Testis (tissue), 3 donors: ENCODE results near the gene RNF38. TPM values are rescaled to one million over a fixed set of nuclear protein-coding genes. Genes with fewer than 3 reads are reported as not detected.
"Not testable (repeated sequence)": the region's sequence is repeated elsewhere in the genome, so short reads cannot be mapped to it uniquely, and the experiment has no call there.

Source experiments
- DNase-seq: peaks from one replicate; pipeline ENCODE4 v3.0.0-alpha.2; 2019
- H3K27ac ChIP-seq, 2 donors: fragments of 200-600 bp; sonication (generic); one replicate each; pipeline ENCODE4 v1.5.1; 2019
- H3K27me3 ChIP-seq: fragments of 200-600 bp; sonication (generic); one replicate; pipeline ENCODE4 v1.5.1; 2019
- H3K36me3 ChIP-seq: fragments of 200-600 bp; sonication (generic); one replicate; pipeline ENCODE4 v1.5.1; 2017; ENCODE audit warnings: low read depth; ENCODE audit errors: missing control alignments
- H3K4me1 ChIP-seq: fragments of 200-600 bp; sonication (generic); one replicate; pipeline ENCODE4 v1.5.1; 2019
- H3K4me3 ChIP-seq, 2 donors: fragments of 200-600 bp; sonication (generic); one replicate each; pipeline ENCODE4 v1.5.1; 2017 to 2019
- H3K9me3 ChIP-seq: fragments of 200-600 bp; sonication (generic); one replicate; pipeline ENCODE4 v1.5.1; 2017
- POLR2A ChIP-seq: fragments of 450-650 bp; IDR thresholded peaks from one replicate; pipeline ENCODE4 v1.6.1; 2017; ENCODE audit warnings: antibody characterized with exemption, mild to moderate bottlenecking, moderate library complexity
- WGBS, 2 donors: methylation state at CpG; one replicate each; pipeline ENCODE4 v1.1.5; 2018; 5-methylcytosine and 5-hydroxymethylcytosine counted together
- intact Hi-C: fragments of 100-400 bp; cut with DNase I; formaldehyde crosslinking; loops from one replicate; pipeline ENCODE4 v1.15.1; 2023; ENCODE audit warnings: low total_unique reads
- polyA plus RNA-seq: library from polyadenylated mRNA; stranded (reverse); fragments of 350-450 nt; fragmentation: Illumina TruSeq; extraction: RNeasy Lipid Tissue Mini Kit (QIAGEN cat#74804); gene quantifications from one replicate; pipeline ENCODE4 v1.2.3, GENCODE V29; 2014; ENCODE audit warnings: low read depth, low replicate concordance; ENCODE audit not compliant: insufficient read depth
- total RNA-seq, 2 donors: library from RNA; depleted of rRNA; stranded (reverse); fragments of >200 nt; gene quantifications; one replicate each; pipeline ENCODE4 v1.2.3, GENCODE V29; 2016
- TF ChIP-seq, protein P1 (sequence below), 3 experiments: fragments of 450-650 bp in 2 of 3; fragments of 200-600 bp in 1 of 3; sonication (generic) in 1 of 3; IDR thresholded peaks; one replicate each; pipeline ENCODE4 v1.5.1; 2016 to 2019; ENCODE audit warnings: antibody characterized with exemption in 3 of 3, mild to moderate bottlenecking in 2 of 3, moderate library complexity in 1 of 3

RNF38 gene
- total and polyA plus RNA-seq, 3 donors from 2014 or later, result 116 to 197 (median 117) TPM

DNA sequence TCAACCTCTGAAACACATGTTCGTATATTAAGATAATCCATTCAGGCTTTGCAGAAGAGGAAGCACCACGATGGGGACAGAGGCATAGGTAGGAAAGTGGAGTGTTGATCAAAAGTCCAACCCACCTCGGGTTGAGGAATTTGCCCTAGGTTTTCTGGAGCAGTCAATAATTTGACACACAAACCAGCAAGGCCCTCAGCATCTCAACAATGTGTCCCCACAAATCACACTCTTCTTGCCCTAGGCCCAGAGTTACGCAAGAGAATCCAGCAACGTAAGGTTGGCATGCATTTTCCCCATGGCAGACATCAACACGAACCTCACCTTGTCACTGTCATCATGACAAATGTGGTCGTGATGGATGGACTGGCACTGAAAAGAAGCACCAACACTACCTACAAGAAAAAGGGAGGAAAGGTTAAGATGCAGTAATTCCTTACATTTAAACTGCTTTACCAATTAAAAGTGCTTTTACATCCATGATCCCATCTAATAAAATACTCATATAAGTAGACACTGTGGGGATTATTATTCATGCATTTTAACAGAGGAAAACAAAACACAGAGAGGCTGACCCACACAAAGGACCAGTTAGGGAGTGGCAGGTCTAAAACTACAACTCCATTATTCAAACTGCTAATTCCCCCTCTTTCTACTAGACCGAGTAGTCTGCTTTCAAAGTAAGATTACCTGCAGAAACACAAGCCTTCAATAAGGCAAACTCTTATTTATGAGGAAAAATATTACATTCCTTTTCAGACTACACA, 24.4 kb upstream of the RNF38 start:
- Histone ChIP-seq H3K4me3 (no peak overlapping the region), H3K4me1 (no peaks in the 10 kb centered on the region), H3K27ac (no peak overlapping the region), H3K27me3 (no peaks in the 10 kb centered on the region), H3K9me3 (no peaks in the 10 kb centered on the region), H3K36me3 (no peaks in the 10 kb centered on the region)
- 81 to 91% methylated on average over 8 of the region's 8 CpGs for WGBS, 2 donors
- no peak for DNase-seq
- intact Hi-C loops, result no loop called here
- TF ChIP-seq, protein P1, sequence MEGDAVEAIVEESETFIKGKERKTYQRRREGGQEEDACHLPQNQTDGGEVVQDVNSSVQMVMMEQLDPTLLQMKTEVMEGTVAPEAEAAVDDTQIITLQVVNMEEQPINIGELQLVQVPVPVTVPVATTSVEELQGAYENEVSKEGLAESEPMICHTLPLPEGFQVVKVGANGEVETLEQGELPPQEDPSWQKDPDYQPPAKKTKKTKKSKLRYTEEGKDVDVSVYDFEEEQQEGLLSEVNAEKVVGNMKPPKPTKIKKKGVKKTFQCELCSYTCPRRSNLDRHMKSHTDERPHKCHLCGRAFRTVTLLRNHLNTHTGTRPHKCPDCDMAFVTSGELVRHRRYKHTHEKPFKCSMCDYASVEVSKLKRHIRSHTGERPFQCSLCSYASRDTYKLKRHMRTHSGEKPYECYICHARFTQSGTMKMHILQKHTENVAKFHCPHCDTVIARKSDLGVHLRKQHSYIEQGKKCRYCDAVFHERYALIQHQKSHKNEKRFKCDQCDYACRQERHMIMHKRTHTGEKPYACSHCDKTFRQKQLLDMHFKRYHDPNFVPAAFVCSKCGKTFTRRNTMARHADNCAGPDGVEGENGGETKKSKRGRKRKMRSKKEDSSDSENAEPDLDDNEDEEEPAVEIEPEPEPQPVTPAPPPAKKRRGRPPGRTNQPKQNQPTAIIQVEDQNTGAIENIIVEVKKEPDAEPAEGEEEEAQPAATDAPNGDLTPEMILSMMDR (IDR thresholded peaks at IDR 0.05), result no peak
- TF ChIP-seq POLR2A, result no peak

DNA sequence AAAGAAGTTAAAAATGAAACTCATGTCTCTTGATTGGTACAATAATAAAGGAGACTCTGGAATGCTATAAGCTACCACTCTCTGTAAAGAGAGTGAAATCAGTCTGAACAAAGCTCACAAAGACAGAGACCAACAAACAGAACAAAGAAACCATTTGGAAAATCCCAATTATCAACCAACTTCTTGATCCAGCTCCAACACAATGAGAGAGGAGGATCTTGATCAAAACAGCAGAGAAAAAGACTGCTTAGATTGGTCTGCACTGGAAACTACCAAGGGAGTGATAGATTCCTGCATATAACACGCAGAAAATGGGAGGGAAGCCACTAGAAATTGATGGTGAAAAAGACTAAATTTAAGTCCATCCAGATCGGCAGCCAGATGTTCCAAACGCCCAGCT, 23.1 kb upstream of the RNF38 start:
- intact Hi-C loops, result no loop called here
- Histone ChIP-seq H3K9me3 (no peaks in the 10 kb centered on the region), H3K27me3 (no peaks in the 10 kb centered on the region), H3K4me1 (no peaks in the 10 kb centered on the region), H3K27ac (no peak overlapping the region), H3K4me3 (no peak overlapping the region), H3K36me3 (no peaks in the 10 kb centered on the region)
- no peak for TF ChIP-seq POLR2A
- TF ChIP-seq, protein P1 (IDR thresholded peaks at IDR 0.05), result no peak
- DNase-seq, result no peak
- 48 to 67% methylated on average over 3 of the region's 3 CpGs for WGBS, 2 donors

DNA sequence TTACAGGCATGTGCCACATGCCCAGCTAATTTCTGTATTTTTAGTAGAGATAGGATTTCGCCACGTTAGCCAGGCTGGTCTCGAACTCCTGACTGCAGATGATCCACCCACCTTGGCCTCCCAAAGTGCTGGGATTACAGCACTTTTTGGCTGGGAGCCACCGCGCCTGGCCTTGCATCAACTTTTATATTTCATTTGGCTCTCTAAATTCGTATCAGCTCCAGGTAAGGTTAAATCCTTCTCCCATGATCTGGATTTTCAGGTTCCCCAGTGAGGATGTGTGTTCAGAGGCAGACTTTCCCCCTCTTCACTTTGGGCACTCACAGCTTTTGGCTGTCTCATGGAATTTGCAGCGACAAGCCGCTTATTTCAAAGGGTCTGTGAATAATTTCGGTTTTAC, 16.8 kb upstream of the RNF38 start:
- no peaks in the 10 kb centered on the region for H3K36me3 ChIP-seq
- H3K27me3 ChIP-seq, result no peaks in the 10 kb centered on the region
- TF ChIP-seq, protein P1 (IDR thresholded peaks at IDR 0.05), result no peak
- TF ChIP-seq POLR2A, result no peak
- no peaks in the 10 kb centered on the region for H3K4me1 ChIP-seq
- H3K9me3 ChIP-seq, result no peaks in the 10 kb centered on the region
- no peak overlapping the region for H3K27ac ChIP-seq
- H3K4me3 ChIP-seq, result no peak overlapping the region
- intact Hi-C loops, result loop anchor here (5.0 kb wide), 1 partner anchor 295 kb away; no protein-coding TSS in a partner anchor
- 85 to 90% methylated on average over 9 of the region's 9 CpGs for WGBS, 2 donors
- DNase-seq, result no peak

DNA sequence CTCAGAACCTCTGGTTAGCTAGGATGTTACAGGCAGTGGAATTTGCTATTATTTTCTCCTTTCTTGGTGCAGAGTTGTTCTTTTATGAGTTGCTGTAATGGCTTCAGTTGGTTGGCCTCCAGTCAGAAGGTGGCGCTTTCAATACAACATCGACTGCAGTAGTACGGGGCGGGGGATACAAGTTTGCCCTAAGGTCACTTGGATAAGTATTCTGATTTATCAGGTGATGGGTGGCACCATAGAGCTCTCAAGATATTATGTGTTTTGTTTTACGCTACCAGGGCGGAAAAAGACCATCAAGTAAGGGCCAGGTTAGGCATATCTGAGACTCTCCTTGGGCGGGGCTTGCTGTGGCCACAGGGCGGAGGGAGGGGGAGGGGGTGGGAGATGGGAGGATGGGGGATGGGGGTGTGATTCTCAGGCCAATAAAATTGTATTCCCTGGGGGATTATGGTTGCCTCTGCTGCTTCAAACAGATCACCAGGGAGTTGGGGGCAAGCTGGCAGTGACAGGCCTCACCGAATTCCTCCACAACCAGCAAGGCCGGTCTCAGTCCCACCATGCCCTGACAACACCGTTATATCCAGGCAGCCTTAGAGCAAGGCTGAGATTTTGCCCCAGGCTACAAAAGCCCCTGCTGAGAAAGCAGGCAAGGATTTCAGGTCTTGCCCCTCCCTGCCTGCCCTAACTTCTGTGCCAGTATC, 15.9 kb upstream of the RNF38 start:
- Histone ChIP-seq H3K27me3 (no peaks in the 10 kb centered on the region), H3K9me3 (no peaks in the 10 kb centered on the region), H3K27ac (no peak overlapping the region), H3K4me1 (no peaks in the 10 kb centered on the region), H3K36me3 (no peaks in the 10 kb centered on the region), H3K4me3 (no peak overlapping the region)
- TF ChIP-seq, protein P1 (IDR thresholded peaks at IDR 0.05), result no peak
- no peak for TF ChIP-seq POLR2A
- no peak for DNase-seq
- 90 to 93% methylated on average over 11 of the region's 11 CpGs for WGBS, 2 donors
- intact Hi-C loops, result loop anchor here (5.0 kb wide), 1 partner anchor 294 kb away; no protein-coding TSS in a partner anchor

DNA sequence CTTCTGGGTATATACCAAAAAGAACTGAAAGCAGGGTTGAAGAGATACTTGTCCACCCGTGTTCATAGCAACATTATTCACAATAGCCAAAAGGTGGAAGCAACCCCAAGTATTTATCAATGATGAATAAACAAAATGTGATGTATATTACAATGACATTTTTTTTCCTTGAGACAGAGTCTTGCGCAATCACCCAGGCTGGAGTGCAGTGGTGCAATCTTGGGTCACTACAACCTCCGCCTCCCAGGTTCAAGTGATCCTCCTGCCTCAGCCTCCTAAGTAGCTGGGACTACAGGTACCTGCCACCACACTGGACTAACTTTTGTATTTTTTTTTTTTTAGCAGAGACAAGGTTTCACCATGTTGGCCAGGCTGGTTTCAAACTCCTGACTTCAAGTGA, 11.3 kb upstream of the RNF38 start:
- 89 to 97% methylated on average over 3 of the region's 3 CpGs for whole genome bisulfite sequencing, 2 donors
- H3K4me3 ChIP-seq, H3K9me3 ChIP-seq, H3K27me3 ChIP-seq, DNase-seq, H3K36me3 ChIP-seq, H3K27ac ChIP-seq, H3K4me1 ChIP-seq, intact Hi-C loops: not testable (repeated sequence)

DNA sequence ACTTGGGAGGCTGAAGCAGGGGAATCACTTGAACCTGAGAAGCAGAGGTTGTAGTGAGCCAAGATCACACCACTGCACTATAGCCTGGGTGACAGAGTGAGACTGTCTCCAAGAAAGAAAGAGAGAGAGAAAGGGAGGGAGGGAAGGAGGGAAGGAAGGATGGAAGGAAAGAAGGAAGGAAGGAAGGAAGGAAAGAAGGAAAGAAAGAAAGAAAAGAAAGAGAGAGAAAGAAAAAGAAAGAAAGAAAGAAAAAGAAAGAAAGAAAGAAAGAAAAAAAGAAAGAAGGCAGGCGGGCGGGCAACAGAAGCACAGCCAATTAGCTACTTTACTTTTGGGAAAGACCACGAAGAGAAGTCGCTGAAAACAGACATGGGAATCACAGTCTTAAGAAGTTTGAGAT, 9.0 kb upstream of the RNF38 start:
- H3K27me3 ChIP-seq, H3K27ac ChIP-seq, DNase-seq, H3K4me3 ChIP-seq, H3K36me3 ChIP-seq, H3K4me1 ChIP-seq, intact Hi-C loops, H3K9me3 ChIP-seq: not testable (repeated sequence)
- WGBS, 2 donors, result 94 to 96% methylated on average over 4 of the region's 4 CpGs
